Measurements from ENCODE around the gene ARHGAP15.

GRCh38 chr2:143415571-143415970, 286.4 kb downstream of the ARHGAP15 start:
- TF ChIP-seq CTCF (conservative IDR thresholded peaks at IDR 0.05) (no peak), EZH2 (IDR thresholded peaks at IDR 0.05; ENCODE audit: low read depth) (no peak)
